ENCODE data around the gene FIGNL2.
"Not testable (repeated sequence)": the region's sequence is repeated elsewhere in the genome, so short reads cannot be mapped to it uniquely, and the experiment has no call there.

The FIGNL2 gene

GRCh38 chr12:51813931-51814310 is 34.6 kb downstream of the FIGNL2 start:
- no peak for DNase-seq

- DNase-seq: no peak
Observed at GRCh38 chr12:51812871-51813270, 35.6 kb downstream of the FIGNL2 start.

GRCh38 chr12:51811203-51812202 is 37.0 kb downstream of the FIGNL2 start:
- DNase-seq: peak; percentile 17

GRCh38 chr12:51809193-51809592 is 39.3 kb downstream of the FIGNL2 start:
- DNase-seq: no peak

GRCh38 chr12:51806896-51807295 is 41.6 kb downstream of the FIGNL2 start:
- DNase-seq: no peak

- no peak for DNase-seq
Observed at GRCh38 chr12:51801027-51801426, 47.5 kb downstream of the FIGNL2 start.

- no peak for DNase-seq
Observed at GRCh38 chr12:51798501-51798900, 50.0 kb downstream of the FIGNL2 start.

- not testable (repeated sequence) for DNase-seq
Observed at GRCh38 chr12:51798051-51798450, 50.5 kb downstream of the FIGNL2 start.

GRCh38 chr12:51797301-51797700 is 51.2 kb downstream of the FIGNL2 start:
- DNase-seq: no peak

GRCh38 chr12:51793201-51793600 is 55.3 kb downstream of the FIGNL2 start:
- no peak for DNase-seq

GRCh38 chr12:51792417-51792816 is 56.1 kb downstream of the FIGNL2 start:
- DNase-seq: no peak

GRCh38 chr12:51788876-51789275 is 59.6 kb downstream of the FIGNL2 start:
- no peak for DNase-seq

- DNase-seq: no peak
Observed at GRCh38 chr12:51785906-51786305, 62.6 kb downstream of the FIGNL2 start.

GRCh38 chr12:51784688-51785087 is 63.8 kb downstream of the FIGNL2 start:
- DNase-seq: no peak

- no peak for DNase-seq
Observed at GRCh38 chr12:51779876-51780275, 68.6 kb downstream of the FIGNL2 start.

- no peak for DNase-seq
Observed at GRCh38 chr12:51777973-51778372, 70.5 kb downstream of the FIGNL2 start.

- DNase-seq: no peak
Observed at GRCh38 chr12:51777457-51777856, 71.1 kb downstream of the FIGNL2 start.

GRCh38 chr12:51774933-51775332 is 73.6 kb downstream of the FIGNL2 start:
- DNase-seq: no peak

GRCh38 chr12:51773145-51773869 is 75.2 kb downstream of the FIGNL2 start:
- no peak for DNase-seq

- DNase-seq: no peak
Observed at GRCh38 chr12:51771008-51771407, 77.5 kb downstream of the FIGNL2 start.
